Effector CD8-positive, alpha-beta T cell (primary cell): ENCODE data around the gene CELSR1.
"Not testable (repeated sequence)": the region's sequence is repeated elsewhere in the genome, so short reads cannot be mapped to it uniquely, and the experiment has no call there.

Experiments
- DNase-seq: peaks from one replicate; lab custom pipeline; 2025; lab: John Stamatoyannopoulos, UW

CELSR1 gene

GRCh38 chr22:46532416-46532815 lies 5.0 kb downstream of the CELSR1 start:
- DNase-seq: no peak

GRCh38 chr22:46531581-46532175 lies 5.7 kb downstream of the CELSR1 start:
- no peak for DNase-seq

GRCh38 chr22:46528121-46528610 lies 9.3 kb downstream of the CELSR1 start:
- no peak for DNase-seq

DNA sequence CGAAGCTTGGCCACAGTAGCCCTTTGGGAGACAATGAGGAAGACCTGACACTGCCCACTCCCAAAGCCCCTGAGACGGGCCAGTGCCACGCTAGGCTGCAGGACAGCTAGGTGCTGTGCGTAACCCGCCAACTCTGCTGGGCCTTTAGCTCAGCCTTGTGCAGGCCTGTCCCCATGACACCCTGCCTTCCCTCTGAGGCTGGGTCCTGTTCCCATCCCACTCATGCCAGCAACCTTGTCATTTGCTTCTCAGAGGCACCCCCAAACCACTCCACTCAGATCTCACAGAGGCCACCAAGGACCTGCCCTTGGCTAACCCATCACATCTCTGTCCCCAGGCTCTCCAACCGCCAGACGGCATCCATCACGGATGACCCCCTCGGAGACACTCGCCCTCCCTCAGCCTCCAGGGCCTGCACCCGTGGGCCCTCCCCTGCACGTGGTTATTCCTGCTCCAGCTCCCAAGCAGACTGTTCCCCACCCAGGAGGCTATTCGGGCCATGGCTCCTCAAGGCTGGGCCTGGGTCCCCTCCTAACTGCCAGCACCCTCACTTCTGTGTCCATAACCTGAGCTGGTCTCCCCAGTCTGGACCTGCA lies 11.1 kb downstream of the CELSR1 start:
- no peak for DNase-seq

DNA sequence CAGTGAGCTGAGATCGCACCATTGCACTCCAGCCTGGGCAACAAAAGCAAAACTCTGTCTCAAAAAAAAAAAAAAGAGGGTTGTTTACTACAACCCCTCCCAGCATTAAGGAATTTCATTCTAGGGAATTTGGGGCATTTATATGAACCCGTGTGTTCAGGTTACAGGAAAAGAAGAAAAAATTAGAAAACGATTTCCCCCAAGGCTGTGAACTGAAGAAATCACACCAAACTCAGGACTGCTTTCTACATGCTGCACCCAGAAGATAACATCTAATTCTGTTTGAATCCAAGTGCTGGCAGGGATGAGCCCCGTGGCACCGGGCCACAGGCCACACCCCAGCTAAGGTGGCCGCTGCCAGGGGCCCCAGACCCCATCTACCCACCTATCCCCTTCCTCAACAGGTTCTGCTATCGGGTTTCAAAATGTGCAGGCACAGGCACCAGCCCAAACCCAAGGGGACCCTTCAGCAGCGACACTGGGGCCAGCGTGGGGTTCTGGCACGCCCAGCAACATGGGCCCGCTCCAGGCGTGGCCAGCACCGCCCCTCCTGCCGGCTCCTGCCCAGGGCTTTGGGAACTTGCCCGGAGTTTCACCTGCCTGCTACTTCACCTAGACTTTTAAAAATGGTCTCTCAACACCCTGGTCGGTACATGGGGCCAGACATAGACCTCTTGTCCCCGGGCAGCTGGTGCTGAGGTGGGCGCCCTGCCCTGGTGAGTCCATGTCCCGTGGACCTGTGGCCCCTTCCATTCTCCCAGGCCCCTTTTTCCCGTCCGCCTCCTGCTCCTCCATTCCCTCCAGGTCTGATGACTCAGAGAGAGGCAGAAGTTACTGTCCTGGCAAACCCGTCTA lies 11.8 kb downstream of the CELSR1 start:
- no peak for DNase-seq

- no peak for DNase-seq
Measured at GRCh38 chr22:46524203-46524740, 13.1 kb downstream of the CELSR1 start.

GRCh38 chr22:46522797-46523196 lies 14.6 kb downstream of the CELSR1 start:
- DNase-seq: no peak

GRCh38 chr22:46521994-46522393 lies 15.4 kb downstream of the CELSR1 start:
- DNase-seq: no peak

DNA sequence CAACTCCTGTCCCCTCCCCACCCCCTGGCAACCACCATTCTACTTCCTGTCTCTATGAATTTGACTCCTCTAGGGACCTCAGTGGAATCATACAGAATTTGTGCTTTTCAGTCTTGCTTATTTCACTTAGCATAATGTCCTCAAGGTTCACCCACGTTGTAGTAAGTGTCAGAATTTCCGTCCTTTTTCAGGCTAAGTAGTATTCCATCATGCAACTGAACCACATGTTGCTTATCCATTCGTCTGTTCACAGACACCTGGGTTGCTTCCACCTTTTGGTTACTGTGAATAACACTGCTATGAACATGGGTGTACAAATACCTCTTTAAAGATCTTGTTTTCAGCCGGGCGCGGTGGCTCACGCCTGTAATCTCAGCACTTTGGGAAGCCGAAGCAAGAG lies 16.5 kb downstream of the CELSR1 start:
- no peak for DNase-seq

DNA sequence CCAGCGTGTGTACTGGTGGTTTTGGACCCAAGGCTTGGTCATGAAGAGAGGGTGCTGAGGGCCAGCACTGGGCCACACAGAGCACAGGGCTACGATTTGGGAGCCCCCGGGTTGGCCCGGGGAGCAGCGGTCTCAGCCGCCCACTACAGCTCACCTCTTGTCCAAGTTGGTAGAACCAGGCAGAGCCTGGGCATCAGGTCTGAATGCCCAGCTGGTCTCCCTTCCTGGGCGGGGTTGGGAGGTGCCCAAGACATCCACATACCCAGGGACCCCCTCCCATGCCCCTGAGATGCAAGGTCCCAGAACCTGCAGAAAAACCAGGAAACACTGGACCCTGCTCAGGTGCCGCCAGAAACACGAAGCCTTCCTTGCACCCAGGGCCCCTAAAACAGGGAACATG lies 18.0 kb downstream of the CELSR1 start:
- DNase-seq: no peak

DNA sequence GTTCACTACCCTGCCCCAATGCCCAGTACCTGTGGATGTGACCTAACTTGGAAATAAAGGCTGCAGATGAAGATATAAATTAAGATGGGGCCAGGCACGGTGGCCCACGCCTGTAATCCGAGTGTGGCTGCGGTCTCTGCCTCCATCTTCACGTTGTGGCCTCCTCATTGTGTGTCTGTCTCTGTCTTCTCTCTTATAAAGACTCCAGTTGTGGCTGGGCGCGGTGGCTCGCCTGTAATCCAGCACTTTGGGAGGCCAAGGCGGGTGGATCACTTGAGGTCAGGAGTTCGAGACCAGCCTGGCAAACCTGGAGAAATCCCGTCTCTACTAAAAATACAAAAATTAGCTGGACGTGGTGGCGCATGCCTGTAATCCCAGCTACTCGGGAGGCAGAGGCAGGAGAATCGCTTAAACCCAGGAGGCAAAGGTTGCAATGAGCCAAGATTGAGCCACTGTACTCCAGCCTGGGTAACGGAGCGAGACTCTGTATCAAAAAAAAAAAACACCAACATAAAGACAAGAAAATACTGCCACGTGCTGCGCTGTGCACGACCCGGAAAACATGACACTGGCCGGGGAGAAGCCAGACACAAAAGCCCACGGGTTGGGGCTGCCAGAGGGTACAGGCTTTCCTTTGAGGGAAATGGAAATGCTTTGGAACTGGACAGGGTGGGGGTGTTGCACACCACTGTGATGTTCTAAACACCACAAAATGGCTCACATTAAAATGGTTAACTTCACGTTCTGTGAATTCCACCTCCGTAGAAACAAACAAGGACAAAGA lies 18.7 kb downstream of the CELSR1 start:
- DNase-seq: no peak

GRCh38 chr22:46518038-46518437 lies 19.4 kb downstream of the CELSR1 start:
- DNase-seq: no peak

- no peak for DNase-seq
Measured at GRCh38 chr22:46517255-46517761, 20.1 kb downstream of the CELSR1 start.

DNA sequence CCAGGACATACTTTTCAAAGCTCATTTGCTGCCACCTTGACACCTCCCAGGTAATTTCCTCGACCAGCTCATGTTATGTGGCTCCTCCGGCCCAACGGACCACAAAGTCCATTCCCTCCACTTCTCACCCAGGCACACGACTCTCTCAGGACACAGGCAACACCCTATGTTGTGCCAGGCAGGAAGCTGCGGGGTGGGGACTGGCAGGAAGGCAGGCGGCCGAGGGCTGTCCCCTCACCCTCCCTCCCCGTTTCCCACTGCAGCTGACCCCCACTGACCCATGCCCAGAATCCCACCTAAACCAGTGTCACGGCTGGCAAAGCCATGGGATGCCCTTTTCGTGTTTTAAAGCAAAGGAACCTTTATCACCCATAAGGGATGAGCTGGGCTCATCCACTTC lies 20.8 kb downstream of the CELSR1 start:
- DNase-seq: no peak

DNA sequence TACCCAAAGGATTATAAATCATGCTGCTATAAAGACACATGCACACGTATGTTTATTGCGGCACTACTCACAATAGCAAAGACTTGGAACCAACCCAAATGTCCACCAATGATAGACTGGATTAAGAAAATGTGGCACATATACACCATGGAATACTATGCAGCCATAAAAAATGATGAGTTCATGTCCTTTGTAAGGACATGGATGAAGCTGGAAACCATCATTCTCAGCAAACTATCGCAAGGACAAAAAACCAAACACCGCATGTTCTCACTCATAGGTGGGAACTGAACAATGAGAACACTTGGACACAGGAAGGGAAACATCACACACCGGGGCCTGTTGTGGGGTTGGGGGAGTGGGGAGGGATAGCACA lies 21.3 kb downstream of the CELSR1 start:
- not testable (repeated sequence) for DNase-seq

DNA sequence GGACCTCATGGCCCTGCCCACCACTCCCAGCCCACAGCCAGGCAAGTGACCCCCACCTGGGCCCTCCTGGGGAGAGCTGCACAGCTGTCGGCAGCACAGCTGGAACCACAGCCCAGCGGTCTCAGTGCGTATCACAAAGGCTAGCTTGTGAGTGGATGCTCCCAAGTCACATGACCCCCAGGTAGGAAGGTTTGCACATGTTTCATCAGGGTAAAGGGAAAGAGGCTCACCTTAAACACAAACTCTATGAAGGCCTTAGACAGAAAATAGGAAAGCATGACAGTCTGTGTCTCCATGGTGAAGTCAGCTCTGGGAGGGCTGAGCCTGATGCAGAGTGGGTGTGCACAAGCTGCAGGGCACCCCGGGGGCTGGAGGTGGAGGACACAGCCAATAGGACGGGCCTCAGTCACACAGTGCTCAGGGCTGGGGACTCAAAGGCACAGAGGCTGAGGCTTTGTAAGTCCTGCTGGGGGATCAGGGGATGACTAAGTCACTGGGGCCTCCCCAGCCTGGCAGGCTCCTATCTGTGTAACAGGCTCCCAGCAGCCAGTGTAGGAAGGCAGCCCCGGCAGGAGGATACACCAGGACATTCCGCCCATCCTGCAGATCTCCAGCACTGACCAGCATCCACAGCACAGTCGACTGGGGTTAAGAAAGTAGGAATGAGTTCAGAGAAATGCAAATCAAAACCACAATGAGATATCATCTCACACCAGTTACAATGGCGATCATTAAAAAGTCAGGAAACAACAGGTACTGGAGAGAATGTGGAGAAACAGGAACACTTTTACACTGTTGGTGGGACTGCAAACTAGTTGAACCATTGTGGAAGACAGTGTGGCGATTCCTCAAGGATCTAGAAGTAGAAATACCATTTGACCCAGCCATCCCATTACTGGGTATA lies 22.0 kb downstream of the CELSR1 start:
- no peak for DNase-seq

DNA sequence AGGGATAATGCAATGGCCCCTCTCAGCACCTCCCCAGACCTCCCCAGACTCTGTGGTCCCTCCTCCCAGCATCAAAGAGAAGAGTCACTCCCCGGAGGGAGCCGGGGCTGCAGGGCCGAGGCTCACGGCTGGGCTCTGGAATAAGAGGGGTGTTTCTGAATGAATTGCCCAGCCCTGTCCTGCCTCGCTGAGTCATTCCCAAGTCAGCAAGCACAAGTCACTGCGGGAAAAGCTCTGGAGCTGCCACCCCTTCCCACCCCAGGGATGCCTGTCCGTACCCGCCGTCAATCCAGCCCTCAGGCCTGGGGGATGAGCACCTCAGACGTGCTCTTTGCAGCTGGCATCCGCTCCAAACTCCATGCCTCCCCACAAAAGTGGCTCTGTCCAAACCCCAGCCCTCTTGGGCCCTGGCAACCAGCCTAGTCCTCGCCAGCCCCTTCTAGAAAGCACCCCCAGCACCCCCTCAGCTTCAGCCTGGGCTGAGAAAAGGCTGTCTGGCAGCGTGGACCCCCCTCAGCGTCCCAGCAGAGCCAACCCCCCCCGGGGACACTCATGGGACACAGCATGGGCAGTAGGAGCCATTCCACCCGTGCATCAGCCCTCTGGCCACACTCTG lies 22.7 kb downstream of the CELSR1 start:
- DNase-seq: no peak

DNA sequence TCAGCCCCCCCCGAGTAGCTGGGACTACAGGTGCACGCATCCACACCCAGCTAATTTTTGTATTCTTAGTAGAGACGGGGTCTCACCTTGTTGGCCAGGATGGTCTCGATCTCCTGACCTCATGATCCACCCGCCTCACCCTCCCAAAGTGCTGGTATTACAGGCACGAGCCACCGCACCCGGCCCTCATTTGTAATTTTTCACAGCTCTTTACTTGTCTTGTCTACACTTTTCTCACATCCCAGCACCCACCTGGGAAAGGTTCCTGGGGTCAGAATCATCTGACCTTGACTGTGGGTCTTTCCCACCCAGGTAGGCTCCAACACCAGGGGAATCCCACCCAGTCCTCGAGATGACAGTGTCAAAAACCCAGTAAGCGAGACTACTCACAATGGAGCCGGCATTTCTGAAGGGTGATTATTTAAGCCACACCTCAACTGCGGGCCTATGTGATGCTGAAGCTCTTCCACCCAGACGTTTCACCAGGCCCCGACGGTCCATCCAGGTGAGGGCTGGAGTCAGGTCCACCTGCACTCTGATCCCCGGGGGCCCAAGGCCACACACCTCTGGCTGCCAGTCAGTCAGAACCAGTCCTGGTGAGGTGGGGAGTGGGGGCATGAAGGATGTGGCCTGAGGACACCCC lies 23.4 kb downstream of the CELSR1 start:
- DNase-seq: no peak

DNA sequence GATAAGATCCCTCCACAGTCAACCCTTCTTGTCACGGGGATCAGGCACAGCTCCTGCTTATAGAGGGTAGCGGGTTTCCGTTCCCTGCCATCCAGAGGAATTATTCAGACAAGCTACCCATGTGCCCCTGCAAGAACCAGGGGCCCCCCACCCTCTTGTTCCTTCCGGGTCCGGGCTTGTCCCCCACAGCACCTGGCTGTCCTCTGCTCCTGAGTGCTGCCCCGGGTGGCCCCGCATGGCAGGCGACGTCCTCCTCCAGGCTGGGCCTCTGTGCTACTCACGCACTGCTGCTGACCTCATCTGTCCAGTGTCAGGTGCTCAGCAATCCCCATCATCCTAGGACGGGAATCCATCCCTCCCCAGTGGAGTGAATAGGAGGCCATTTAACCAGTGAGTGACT lies 24.7 kb downstream of the CELSR1 start:
- DNase-seq: no peak

GRCh38 chr22:46512039-46512370 lies 25.4 kb downstream of the CELSR1 start:
- no peak for DNase-seq
